Activated CD8-positive, alpha-beta memory T cell treated with anti-CD3 and anti-CD28 coated beads, Interleukin-2, amount 50 U/mL, for 48 hours (primary cell): Measurements from ENCODE around the gene CYP3A7.
"Not testable (repeated sequence)": the region's sequence is repeated elsewhere in the genome, so short reads cannot be mapped to it uniquely, and the experiment has no call there.

Experiments
- DNase-seq: peaks from one replicate; pipeline ENCODE4 v3.0.0-alpha.2; 2020

Gene CYP3A7

GRCh38 chr7:99665312-99666012, 69.5 kb downstream of the CYP3A7 start:
- DNase-seq, result no peak

DNA sequence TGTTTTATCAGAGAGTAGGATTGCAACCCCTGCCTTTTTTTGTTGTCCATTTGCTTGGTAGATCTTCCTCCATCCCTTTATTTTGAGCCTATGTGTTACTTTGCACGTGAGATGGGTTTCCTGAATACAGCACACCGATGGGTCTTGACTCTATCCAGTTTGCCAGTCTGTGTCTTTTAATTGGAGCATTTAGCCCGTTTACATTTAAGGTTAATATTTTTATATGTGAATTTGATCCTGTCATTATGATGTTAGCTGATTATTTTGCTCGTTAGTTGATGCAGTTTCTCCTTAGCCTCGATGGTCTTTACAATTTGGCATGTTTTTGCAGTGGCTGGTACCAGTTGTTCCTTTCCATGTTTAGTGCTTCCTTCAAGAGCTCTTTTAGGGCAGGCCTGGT, 77.1 kb downstream of the CYP3A7 start:
- DNase-seq, result not testable (repeated sequence)
